GM21717 (cell line): ENCODE data around the gene POLR2L.

Source experiments
- ATAC-seq: cut with Tn5 transposase; IDR thresholded peaks from one replicate; pipeline ENCODE4 v1.9.1; 2021; ENCODE audit warnings: mild to moderate bottlenecking, moderate library complexity; ENCODE audit not compliant: unreplicated experiment

Gene POLR2L

GRCh38 chr11:839875-840617 lies 2.3 kb downstream of the POLR2L start:
- no peak for ATAC-seq

GRCh38 chr11:839280-839623 lies 3.1 kb downstream of the POLR2L start:
- no peak for ATAC-seq

- no peak for ATAC-seq
Measured at GRCh38 chr11:838441-839279, 3.7 kb downstream of the POLR2L start.

GRCh38 chr11:837990-838307 lies 4.4 kb downstream of the POLR2L start:
- no peak for ATAC-seq

- no peak for ATAC-seq
Measured at GRCh38 chr11:837189-837989, 4.9 kb downstream of the POLR2L start.

GRCh38 chr11:836700-837099 lies 5.6 kb downstream of the POLR2L start:
- no peak for ATAC-seq

GRCh38 chr11:836274-836673 lies 6.1 kb downstream of the POLR2L start:
- no peak for ATAC-seq

- no peak for ATAC-seq
Measured at GRCh38 chr11:834371-835316, 7.7 kb downstream of the POLR2L start.

GRCh38 chr11:833849-834311 lies 8.4 kb downstream of the POLR2L start:
- ATAC-seq = no peak

- ATAC-seq = no peak
Measured at GRCh38 chr11:833114-833791, 9.1 kb downstream of the POLR2L start.

GRCh38 chr11:832529-833113 lies 9.7 kb downstream of the POLR2L start, which contains the start of gene CD151:
Gene CD151, plus strand, starts transcription at chr11:832952. Its CDS starts 3,118 bp downstream, at chr11:836070.
- no peak for ATAC-seq

GRCh38 chr11:831961-832528 lies 10.3 kb downstream of the POLR2L start:
- no peak for ATAC-seq

- no peak for ATAC-seq
Measured at GRCh38 chr11:831118-831864, 11.0 kb downstream of the POLR2L start.

GRCh38 chr11:830295-831117 lies 11.8 kb downstream of the POLR2L start:
- no peak for ATAC-seq

- no peak for ATAC-seq
Measured at GRCh38 chr11:829847-830294, 12.5 kb downstream of the POLR2L start.

GRCh38 chr11:829176-829846 lies 13.0 kb downstream of the POLR2L start:
- no peak for ATAC-seq
